Measurements from ENCODE around the gene VWA1. TPM values are rescaled to one million over a fixed set of nuclear protein-coding genes. Genes with fewer than 3 reads are reported as not detected.

Gene VWA1
- total and polyA plus RNA-seq, 2 of the 4 experiments (the other 2 are of a cell fraction), result 1.1 to 6.1 TPM

- Histone ChIP-seq H3K9me3 (ENCODE audit: control insufficient read depth, insufficient read depth, low read length) (no peaks in the 10 kb centered on the region), H3K9me1 (ENCODE audit: insufficient read depth, low read length) (0 out of 2 replicates have a peak, but pooled peaks cover 8% of the 10 kb centered on the region), H3K27me3 (ENCODE audit: control insufficient read depth, insufficient read depth, low read length) (no peaks in the 10 kb centered on the region), H3K4ac (ENCODE audit: low read depth, low read length) (peak overlapping the region; percentile 92), H3K36me3 (ENCODE audit: control insufficient read depth, insufficient read depth, low read length) (peaks cover 34% of the 10 kb centered on the region), H3K14ac (replicated peaks; ENCODE audit: low read depth, low read length) (no peak overlapping the region), H3K79me1 (ENCODE audit: low read depth in 1 of 2, low read length in 2 of 2) (peaks cover 14 to 65% of the 10 kb centered on the region in 2 experiments), H3K9ac (ENCODE audit: low read depth, low read length) (peak overlapping the region; percentile 83), H2BK5ac (ENCODE audit: low read depth, low read length, poor library complexity, severe bottlenecking) (peak overlapping the region; percentile 83), H3K18ac (ENCODE audit: low read depth, low read length) (no peak overlapping the region), H3K4me1 (ENCODE audit: control insufficient read depth, insufficient read depth, low read length) (peaks cover 5% of the 10 kb centered on the region), H3K27ac (ENCODE audit: insufficient read depth, low read length) (peak overlapping the region; percentile 80), H2BK15ac (ENCODE audit: low read depth, low read length) (no peak overlapping the region), H4K8ac (ENCODE audit: low read depth in 2 of 2, low read length in 2 of 2) (peak overlapping the region; percentile 98 to 99; a peak in 3 of 4 replicates), H2BK20ac (ENCODE audit: low read depth, low read length) (no peak overlapping the region), H3K23ac (ENCODE audit: low read depth, low read length) (0 out of 2 replicates have a peak overlapping the region, but pooled peaks have one; percentile 88), H3K4me3 (ENCODE audit: insufficient read depth, low read depth, low read length) (peak overlapping the region; percentile 90), H2BK120ac (ENCODE audit: low read depth, low read length) (no peak overlapping the region), H2AK5ac (ENCODE audit: low read depth, low read length) (peak overlapping the region; percentile 88), H3K4me2 (ENCODE audit: low read depth, low read length) (peak overlapping the region; percentile 62), H3K56ac (ENCODE audit: extremely low read depth, insufficient read depth, low read length) (no peak overlapping the region), H4K20me1 (ENCODE audit: insufficient read depth, low read length) (peaks cover 25% of the 10 kb centered on the region; the same call in 1 of the 2 replicates), H2AK9ac (replicated peaks; ENCODE audit: low read depth, low read length, poor library complexity) (peak overlapping the region; percentile 86), H4K91ac (ENCODE audit: insufficient read depth, low read depth, low read length) (0 out of 2 replicates have a peak overlapping the region, but pooled peaks have one; percentile 90), H2AFZ (replicated peaks; ENCODE audit: low read length, poor library complexity) (peak overlapping the region; percentile 97), H4K5ac (ENCODE audit: low read depth, low read length) (peak overlapping the region; percentile 83)
- 47% methylated on average over 32 of the region's 43 CpGs; no CpG with 5 or more reads in 1 of the 2 experiments for WGBS, 2 experiments (ENCODE audit: extremely low coverage in 2 of 2, insufficient read length in 1 of 2)
- no peak for DNase-seq
- ChIA-PET CTCF (no interaction called here), POLR2A (ENCODE audit: unreplicated experiment) (interaction anchor here (0.5 kb wide), 1 partner anchor 10 kb away, joined by 5 read pairs; no protein-coding TSS in a partner anchor)
- ATAC-seq (ENCODE audit: low read depth), result no peak
- no TSS peak for BruUV-seq (replicated peaks)
- TF ChIP-seq CHD1 (IDR thresholded peaks at IDR 0.05; ENCODE audit: low read depth, low read length) (no peak), POLR2A (IDR thresholded peaks at IDR 0.05; ENCODE audit: low read depth, low read length) (no peak), RAD21 (IDR thresholded peaks at IDR 0.05; ENCODE audit: low read length) (no peak), CEBPB (IDR thresholded peaks at IDR 0.05; ENCODE audit: low read depth, low read length) (no peak), SMC3 (IDR thresholded peaks at IDR 0.05; ENCODE audit: low read depth, low read length) (no peak), FOS (IDR thresholded peaks at IDR 0.05; ENCODE audit: low read depth, low read length) (no peak), NFE2L2 (IDR thresholded peaks at IDR 0.05; ENCODE audit: low read depth, low read length) (no peak), MXI1 (IDR thresholded peaks at IDR 0.05; ENCODE audit: borderline replicate concordance, low read depth, low read length) (no peak)
- TF ChIP-seq, protein P1, sequence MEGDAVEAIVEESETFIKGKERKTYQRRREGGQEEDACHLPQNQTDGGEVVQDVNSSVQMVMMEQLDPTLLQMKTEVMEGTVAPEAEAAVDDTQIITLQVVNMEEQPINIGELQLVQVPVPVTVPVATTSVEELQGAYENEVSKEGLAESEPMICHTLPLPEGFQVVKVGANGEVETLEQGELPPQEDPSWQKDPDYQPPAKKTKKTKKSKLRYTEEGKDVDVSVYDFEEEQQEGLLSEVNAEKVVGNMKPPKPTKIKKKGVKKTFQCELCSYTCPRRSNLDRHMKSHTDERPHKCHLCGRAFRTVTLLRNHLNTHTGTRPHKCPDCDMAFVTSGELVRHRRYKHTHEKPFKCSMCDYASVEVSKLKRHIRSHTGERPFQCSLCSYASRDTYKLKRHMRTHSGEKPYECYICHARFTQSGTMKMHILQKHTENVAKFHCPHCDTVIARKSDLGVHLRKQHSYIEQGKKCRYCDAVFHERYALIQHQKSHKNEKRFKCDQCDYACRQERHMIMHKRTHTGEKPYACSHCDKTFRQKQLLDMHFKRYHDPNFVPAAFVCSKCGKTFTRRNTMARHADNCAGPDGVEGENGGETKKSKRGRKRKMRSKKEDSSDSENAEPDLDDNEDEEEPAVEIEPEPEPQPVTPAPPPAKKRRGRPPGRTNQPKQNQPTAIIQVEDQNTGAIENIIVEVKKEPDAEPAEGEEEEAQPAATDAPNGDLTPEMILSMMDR (conservative IDR thresholded peaks at IDR 0.05; ENCODE audit: low read depth, low read length), result no peak
- in situ Hi-C loops (cut with MboI; ENCODE audit: low sequenced_read_pairs), result no loop called here
- intact Hi-C loops (cut with micrococcal nuclease), result loop anchor here (5.0 kb wide), 1 partner anchor 36 kb away; no protein-coding TSS in a partner anchor
- dilution Hi-C loops (cut with HindIII; ENCODE audit: low sequenced_read_pairs, unreplicated experiment), result no loop called here
Measured at GRCh38 chr1:1406101-1406820, 29.2 kb upstream of the VWA1 start.

Data from IMR-90 (cell line).